ENCODE measurements around the gene TREM1. TPM values are rescaled to one million over a fixed set of nuclear protein-coding genes. Genes with fewer than 3 reads are reported as not detected.
A peak's percentile ranks its signal among the peaks of the same experiment; 100 is the strongest.
"Not testable (repeated sequence)": the region's sequence is repeated elsewhere in the genome, so short reads cannot be mapped to it uniquely, and the experiment has no call there.

TREM1 gene
- polyA plus RNA-seq, 3 donors from 2014 or later: 2.8 TPM; not detected in 2

- DNase-seq; H3K9me3 Mint-ChIP-seq; H3K4me3 Mint-ChIP-seq; H3K36me3 Mint-ChIP-seq; H3K27me3 Mint-ChIP-seq (ENCODE audit: low read depth in 3 of 3): not testable (repeated sequence)
- Mint-ChIP-seq H3K27ac (peak overlapping the region in 1 of 6 donors; percentile 11), H3K4me1 (peaks cover 12 to 28% of the 10 kb centered on the region in 2 donors)
These were observed 40.0 kb downstream of the TREM1 start for GRCh38 chr6:41246529-41246928.

GRCh38 chr6:41239467-41240159 lies 46.9 kb downstream of the TREM1 start:
- peaks cover 0 to 4% (median 0%) of the 10 kb centered on the region in 3 donors for H3K36me3 Mint-ChIP-seq
- no peak for DNase-seq
- H3K27me3 Mint-ChIP-seq (ENCODE audit: low read depth in 3 of 3): peaks cover 13 to 17% (median 14%) of the 10 kb centered on the region in 3 donors
- H3K9me3 Mint-ChIP-seq: peaks cover 0 to 1% (median 0%) of the 10 kb centered on the region in 6 donors
- H3K4me1 Mint-ChIP-seq: no peaks in the 10 kb centered on the region
- no peak overlapping the region for H3K4me3 Mint-ChIP-seq
- H3K27ac Mint-ChIP-seq: no peak overlapping the region

DNA sequence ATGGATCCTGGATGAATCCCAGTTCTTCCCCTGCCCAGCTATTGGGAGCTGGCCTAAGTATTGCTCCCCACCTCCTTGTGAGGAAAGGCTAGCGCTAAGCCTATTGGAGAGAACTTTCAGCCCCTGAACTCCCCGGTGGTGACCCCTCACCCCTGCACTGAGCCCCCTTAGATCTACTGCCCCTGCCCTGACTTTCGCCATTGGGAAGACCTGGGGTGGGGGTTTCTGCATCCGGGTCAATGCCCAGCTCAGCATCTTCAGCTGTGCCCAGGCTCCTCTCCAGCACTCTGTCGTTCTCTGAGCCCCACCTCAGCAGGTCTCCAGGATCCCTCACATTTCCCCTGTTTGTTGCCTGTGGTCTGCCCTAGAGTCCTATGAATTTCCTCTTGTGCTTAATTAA lies 49.4 kb downstream of the TREM1 start:
- Mint-ChIP-seq H3K27ac (no peak overlapping the region), H3K27me3 (ENCODE audit: low read depth in 3 of 3) (peaks cover 8 to 17% (median 11%) of the 10 kb centered on the region in 3 donors), H3K4me3 (no peak overlapping the region), H3K36me3 (peaks cover 0 to 4% (median 0%) of the 10 kb centered on the region in 3 donors), H3K4me1 (peaks cover 0 to 11% of the 10 kb centered on the region in 2 donors), H3K9me3 (peaks cover 0 to 1% (median 0%) of the 10 kb centered on the region in 6 donors)
- DNase-seq: no peak

GRCh38 chr6:41236276-41236675 lies 50.2 kb downstream of the TREM1 start:
- peaks cover 0 to 20% of the 10 kb centered on the region in 2 donors for H3K4me1 Mint-ChIP-seq

DNA sequence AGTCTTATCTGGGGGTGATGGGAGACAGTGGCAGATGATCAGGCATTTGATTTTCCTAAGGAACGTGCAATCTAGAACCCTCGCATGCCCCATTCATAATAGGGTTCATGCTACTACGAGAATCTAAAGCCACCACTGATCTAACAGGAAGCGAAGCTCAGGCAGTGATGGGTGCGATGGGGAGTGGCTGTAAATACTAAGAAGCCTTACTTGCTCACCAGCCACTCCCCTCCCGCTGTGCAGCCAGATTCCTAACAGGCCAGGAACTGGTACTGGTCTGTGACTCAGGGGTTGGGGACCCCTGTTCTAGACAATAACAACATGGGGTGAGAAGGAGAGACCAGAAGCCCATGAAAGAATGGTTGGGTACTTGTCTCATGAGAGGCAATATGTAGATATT lies 53.8 kb downstream of the TREM1 start:
- H3K9me3 Mint-ChIP-seq: no peaks in the 10 kb centered on the region
- peaks cover 2 to 8% (median 7%) of the 10 kb centered on the region in 3 donors for H3K27me3 Mint-ChIP-seq (ENCODE audit: low read depth in 3 of 3)
- peak overlapping the region in 1 of 6 donors; percentile 32 for H3K27ac Mint-ChIP-seq
- peaks cover 0 to 21% of the 10 kb centered on the region in 2 donors for H3K4me1 Mint-ChIP-seq
- peak in 1 of 3 donors; percentile 16 for DNase-seq
- peaks cover 0 to 8% (median 3%) of the 10 kb centered on the region in 3 donors for H3K36me3 Mint-ChIP-seq
- peak overlapping the region in 1 of 5 donors; percentile 42 for H3K4me3 Mint-ChIP-seq

More at GRCh38 chr6:41236276-41236675, 50.2 kb downstream of the TREM1 start:
- DNase-seq: no peak
- H3K9me3 Mint-ChIP-seq: peaks cover 0 to 1% (median 0%) of the 10 kb centered on the region in 6 donors
- H3K27me3 Mint-ChIP-seq (ENCODE audit: low read depth in 3 of 3): peaks cover 8 to 17% (median 11%) of the 10 kb centered on the region in 3 donors
- no peak overlapping the region for H3K4me3 Mint-ChIP-seq
- peaks cover 0 to 7% (median 0%) of the 10 kb centered on the region in 3 donors for H3K36me3 Mint-ChIP-seq
- H3K27ac Mint-ChIP-seq: no peak overlapping the region

GRCh38 chr6:41231246-41231645 lies 55.2 kb downstream of the TREM1 start:
- H3K27ac Mint-ChIP-seq: no peak overlapping the region
- no peaks in the 10 kb centered on the region for H3K9me3 Mint-ChIP-seq
- H3K36me3 Mint-ChIP-seq: peaks cover 0 to 10% (median 3%) of the 10 kb centered on the region in 3 donors
- peaks cover 0 to 21% of the 10 kb centered on the region in 2 donors for H3K4me1 Mint-ChIP-seq
- peaks cover 2 to 4% (median 2%) of the 10 kb centered on the region in 3 donors for H3K27me3 Mint-ChIP-seq (ENCODE audit: low read depth in 3 of 3)
- no peak for DNase-seq
- no peak overlapping the region for H3K4me3 Mint-ChIP-seq

DNA sequence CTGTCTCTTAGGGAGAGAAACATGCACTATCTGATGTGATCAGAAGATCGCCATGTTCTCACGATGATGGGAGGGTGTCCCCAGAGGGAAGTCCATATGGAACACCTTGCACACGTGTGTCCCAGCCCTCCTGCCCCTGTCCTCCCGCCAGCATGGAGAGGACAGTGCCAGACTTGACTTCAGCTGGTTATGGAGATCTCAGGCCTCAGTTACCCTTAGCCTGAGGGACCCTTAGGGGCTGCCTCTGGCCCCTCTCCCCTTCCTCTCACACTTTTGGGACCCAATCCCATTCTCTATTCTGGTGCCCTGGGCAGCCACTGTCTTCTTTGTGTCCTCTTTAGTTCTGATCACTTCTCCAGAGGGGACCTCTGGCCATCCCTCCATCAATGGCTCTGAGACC lies 56.8 kb downstream of the TREM1 start:
- Mint-ChIP-seq H3K27ac (no peak overlapping the region), H3K27me3 (ENCODE audit: low read depth in 3 of 3) (peaks cover 2 to 5% (median 2%) of the 10 kb centered on the region in 3 donors), H3K9me3 (no peaks in the 10 kb centered on the region), H3K4me3 (no peak overlapping the region), H3K36me3 (peaks cover 0 to 10% (median 3%) of the 10 kb centered on the region in 3 donors), H3K4me1 (peaks cover 0 to 21% of the 10 kb centered on the region in 2 donors)
- no peak for DNase-seq

GRCh38 chr6:41228616-41229015 lies 57.9 kb downstream of the TREM1 start:
- H3K27me3 Mint-ChIP-seq (ENCODE audit: low read depth in 3 of 3): peaks cover 2 to 5% (median 3%) of the 10 kb centered on the region in 3 donors
- peaks cover 0 to 10% (median 3%) of the 10 kb centered on the region in 3 donors for H3K36me3 Mint-ChIP-seq
- peak overlapping the region in 1 of 6 donors; percentile 59 for H3K27ac Mint-ChIP-seq
- DNase-seq: no peak
- H3K4me1 Mint-ChIP-seq: peaks cover 0 to 21% of the 10 kb centered on the region in 2 donors
- no peak overlapping the region for H3K4me3 Mint-ChIP-seq
- no peaks in the 10 kb centered on the region for H3K9me3 Mint-ChIP-seq

- no peaks in the 10 kb centered on the region for H3K9me3 Mint-ChIP-seq
- H3K4me1 Mint-ChIP-seq: peaks cover 0 to 19% of the 10 kb centered on the region in 2 donors
- H3K27me3 Mint-ChIP-seq (ENCODE audit: low read depth in 3 of 3): peaks cover 2 to 7% (median 4%) of the 10 kb centered on the region in 3 donors
- no peak for DNase-seq
- peak within 1 kb of the TSS in 2 of 6 donors; percentile 5 to 59 for H3K27ac Mint-ChIP-seq
- no peak within 1 kb of the TSS for H3K4me3 Mint-ChIP-seq
- peaks cover 0 to 10% (median 3%) of the 10 kb centered on the region in 3 donors for H3K36me3 Mint-ChIP-seq
These were observed 58.4 kb downstream of the TREM1 start, which contains the start of gene TREML4 for GRCh38 chr6:41228096-41228495. Gene TREML4 (plus strand): TSS chr6:41228349. CDS start chr6:41228428, 79 bp downstream.

DNA sequence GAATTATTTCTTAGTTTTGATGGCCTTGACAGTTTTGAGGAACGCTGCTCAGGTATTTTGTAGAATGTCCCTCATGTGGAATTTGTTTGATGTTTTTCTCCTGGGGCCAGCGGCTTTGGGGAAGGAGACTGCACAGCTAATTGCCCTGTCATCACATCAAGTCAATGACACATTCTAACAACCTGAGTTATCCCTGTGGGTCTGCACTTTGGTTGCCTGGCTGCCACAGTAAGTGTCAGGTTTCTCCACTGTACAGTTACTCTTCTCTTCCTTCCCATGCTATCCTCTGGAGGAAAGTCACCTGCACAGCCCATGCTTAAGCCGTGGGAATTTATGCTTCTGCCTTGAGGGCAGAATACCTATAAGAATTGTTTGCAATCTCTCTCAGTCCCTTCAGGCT lies 59.7 kb downstream of the TREM1 start:
- Mint-ChIP-seq H3K4me1 (peaks cover 0 to 6% of the 10 kb centered on the region in 2 donors), H3K27me3 (ENCODE audit: low read depth in 3 of 3) (peaks cover 2 to 7% (median 4%) of the 10 kb centered on the region in 3 donors), H3K36me3 (peaks cover 0 to 12% (median 3%) of the 10 kb centered on the region in 3 donors), H3K4me3 (no peak overlapping the region), H3K9me3 (no peaks in the 10 kb centered on the region), H3K27ac (no peak overlapping the region)
- no peak for DNase-seq

DNA sequence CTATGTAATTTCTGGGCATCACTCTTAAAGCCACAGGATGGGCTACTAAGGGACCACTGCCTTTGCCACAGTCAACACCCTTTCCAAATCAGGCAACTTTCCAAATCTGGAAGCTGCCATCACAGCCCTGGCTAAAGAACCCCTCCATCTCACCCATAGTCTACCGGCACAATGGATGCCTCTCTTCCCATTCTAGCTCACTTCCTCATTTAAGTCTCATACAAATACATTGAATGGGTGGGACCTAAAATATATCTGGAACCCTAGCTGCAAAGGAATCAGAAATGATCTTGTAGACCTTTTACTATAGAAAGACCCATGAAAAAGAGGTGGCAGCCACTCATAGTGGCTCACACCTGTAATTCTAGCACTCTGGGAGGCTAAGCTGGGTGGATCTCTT lies 61.7 kb downstream of the TREM1 start:
- no peak for DNase-seq

More for the DNA sequence above, 61.7 kb downstream of the TREM1 start:
- Mint-ChIP-seq H3K27ac (no peak overlapping the region), H3K36me3 (peaks cover 0 to 8% (median 3%) of the 10 kb centered on the region in 3 donors), H3K27me3 (ENCODE audit: low read depth in 3 of 3) (peaks cover 4 to 6% (median 5%) of the 10 kb centered on the region in 3 donors), H3K4me3 (no peak overlapping the region), H3K4me1 (no peaks in the 10 kb centered on the region), H3K9me3 (no peaks in the 10 kb centered on the region)

Other genes starting within 250 kb of the TREM1 start
- gene UNC5CL, start 247.5 kb downstream of the TREM1 start, polyA plus RNA-seq: under 1 TPM in 2 of 3 donors, not detected in 1; 0.19 to 0.45 TPM
- not detected for gene TSPO2, start 244.2 kb downstream of the TREM1 start, polyA plus RNA-seq
- under 1 TPM in 1 of 3 donors, not detected in 2; 0.50 TPM for gene APOBEC2, start 233.5 kb downstream of the TREM1 start, polyA plus RNA-seq
- gene OARD1, start 214.3 kb downstream of the TREM1 start, polyA plus RNA-seq: 10 to 100 TPM; 32.3 to 41.9 (median 33.2) TPM
- gene NFYA, start 213.7 kb downstream of the TREM1 start, polyA plus RNA-seq: 10 to 100 TPM; 12.4 to 21.7 (median 20.5) TPM
- gene TREML1, start 132.3 kb downstream of the TREM1 start, polyA plus RNA-seq: 1 to 10 TPM in 2 of 3 donors, not detected in 1; 2.4 to 6.2 TPM
- gene TREM2, start 123.6 kb downstream of the TREM1 start, polyA plus RNA-seq: not detected
- gene TREML2, start 85.5 kb downstream of the TREM1 start, polyA plus RNA-seq: 1 to 10 TPM in 1 of 3 donors, under 1 TPM in 1, not detected in 1; 0.89 to 1.2 TPM
- not detected for gene TREML4, start 58.3 kb downstream of the TREM1 start, polyA plus RNA-seq
- gene NCR2, start 48.9 kb upstream of the TREM1 start, polyA plus RNA-seq: under 1 TPM in 2 of 3 donors, not detected in 1; 0.91 to 0.97 TPM

Measured in immature natural killer cell (primary cell).